GM23248 (cell line): Measurements from ENCODE around the gene NSMCE1. TPM values are rescaled to one million over a fixed set of nuclear protein-coding genes. Genes with fewer than 3 reads are reported as not detected.
"Not testable (repeated sequence)": the region's sequence is repeated elsewhere in the genome, so short reads cannot be mapped to it uniquely, and the experiment has no call there.

Experiments
- DNase-seq: peaks from one replicate; pipeline ENCODE4 v3.0.0-alpha.2; 2015
- H2AFZ ChIP-seq: fragments of 200-600 bp; sonication (generic); 2 replicates; pipeline ENCODE4 v1.6.1; 2016; ENCODE audit warnings: antibody characterized with exemption
- H3F3A ChIP-seq: fragments of 200-600 bp; sonication (generic); 2 replicates; pipeline ENCODE4 v1.6.1; 2016; ENCODE audit warnings: mild to moderate bottlenecking, antibody characterized with exemption, mixed run types; ENCODE audit not compliant: insufficient read depth
- H3K27ac ChIP-seq: fragments of 200-600 bp; sonication (generic); 2 replicates; pipeline ENCODE4 v1.5.1; 2016; ENCODE audit warnings: mild to moderate bottlenecking
- H3K27me3 ChIP-seq: fragments of 200-600 bp; sonication (generic); replicated peaks from 2 replicates; pipeline ENCODE4 v1.6.1; 2016; ENCODE audit warnings: mild to moderate bottlenecking; ENCODE audit not compliant: insufficient read depth
- H3K36me3 ChIP-seq: fragments of 200-600 bp; sonication (generic); 2 replicates; pipeline ENCODE4 v1.6.1; 2016; ENCODE audit warnings: low read depth, mild to moderate bottlenecking
- H3K4me1 ChIP-seq: fragments of 200-600 bp; sonication (generic); 2 replicates; pipeline ENCODE4 v1.6.1; 2016; ENCODE audit warnings: mild to moderate bottlenecking; ENCODE audit not compliant: insufficient read depth
- H3K4me2 ChIP-seq: fragments of 200-600 bp; sonication (generic); one replicate; pipeline ENCODE4 v1.6.1; 2016; ENCODE audit warnings: mild to moderate bottlenecking; ENCODE audit not compliant: unreplicated experiment
- H3K4me3 ChIP-seq: fragments of 200-600 bp; sonication (generic); 2 replicates; pipeline ENCODE4 v1.5.1; 2016; ENCODE audit warnings: mild to moderate bottlenecking
- H3K79me2 ChIP-seq: fragments of 200-600 bp; sonication (generic); 2 replicates; pipeline ENCODE4 v1.6.1; 2016; ENCODE audit warnings: mild to moderate bottlenecking; ENCODE audit not compliant: insufficient read depth
- H3K9ac ChIP-seq: fragments of 200-600 bp; sonication (generic); 2 replicates; pipeline ENCODE4 v1.6.1; 2016; ENCODE audit warnings: mild to moderate bottlenecking
- H3K9me2 ChIP-seq: fragments of 200-600 bp; sonication (generic); 2 replicates; pipeline ENCODE4 v1.6.1; 2016; ENCODE audit warnings: mixed run types, mild to moderate bottlenecking, moderate library complexity; ENCODE audit not compliant: insufficient read depth
- H3K9me3 ChIP-seq: fragments of 200-600 bp; sonication (generic); one replicate; pipeline ENCODE4 v1.6.1; 2017; ENCODE audit warnings: low read depth
- H4K20me1 ChIP-seq: fragments of 200-600 bp; sonication (generic); 2 replicates; pipeline ENCODE4 v1.6.0; 2016; ENCODE audit not compliant: insufficient read depth
- EZH2 ChIP-seq: fragments of 200-600 bp; sonication (generic); IDR thresholded peaks from 2 replicates; pipeline ENCODE4 v1.6.1; 2018; ENCODE audit warnings: antibody characterized with exemption, mild to moderate bottlenecking; ENCODE audit not compliant: insufficient read depth, poor library complexity, severe bottlenecking
- EZH2phosphoT487 ChIP-seq: fragments of 200-600 bp; sonication (generic); IDR thresholded peaks from 2 replicates; pipeline ENCODE4 v1.6.1; 2018; ENCODE audit warnings: antibody characterized with exemption, moderate library complexity, mild to moderate bottlenecking, low read depth; ENCODE audit not compliant: insufficient read depth
- WGBS, 2 experiments: methylation state at CpG; one replicate each; pipeline ENCODE4 v1.1.6; 2015 to 2017; ENCODE audit warnings: low lambda C conversion rate in 2 of 2, low coverage in 1 of 2; ENCODE audit errors: missing lambda C conversion rate in 2 of 2; 5-methylcytosine and 5-hydroxymethylcytosine counted together
- in situ Hi-C: fragments of 300-500 bp; cut with MboI; formaldehyde crosslinking; loops from 2 replicates; pipeline ENCODE4 v1.15.0; 2020
- polyA plus RNA-seq: library from polyadenylated mRNA; unstranded; fragments of >200 nt; fragmentation: Nextera tagmentation; extraction: Ambion mirVana; gene quantifications from 2 replicates; pipeline ENCODE4 v1.2.1, GENCODE V29; 2016
- total RNA-seq: library from RNA; depleted of rRNA; stranded (reverse); fragments of >200 nt; shearing (Covaris generic); gene quantifications from 2 replicates; pipeline ENCODE4 v1.2.3, GENCODE V29; 2014

The NSMCE1 gene
- total and polyA plus RNA-seq, 2 experiments from 2014 or later: 69.3 to 107 TPM

- TF ChIP-seq EZH2phosphoT487: no peak
- TF ChIP-seq EZH2: no peak
- WGBS, 2 experiments: 49 to 50% methylated on average over 14 of the region's 14 CpGs
- Histone ChIP-seq H3K4me2 (peak overlapping the region; percentile 79), H3K9ac (peak overlapping the region; percentile 95), H2AFZ (peak overlapping the region; percentile 84), H4K20me1 (no peaks in the 10 kb centered on the region), H3K9me3 (no peaks in the 10 kb centered on the region), H3K27ac (peak overlapping the region; percentile 92), H3K27me3 (no peaks in the 10 kb centered on the region), H3F3A (no peaks in the 10 kb centered on the region), H3K79me2 (peaks cover 17% of the 10 kb centered on the region), H3K4me3 (peak overlapping the region; percentile 79), H3K9me2 (no peaks in the 10 kb centered on the region), H3K4me1 (peaks cover 7% of the 10 kb centered on the region; the same call in 1 of the 2 replicates), H3K36me3 (no peaks in the 10 kb centered on the region)
- no peak for DNase-seq
- in situ Hi-C loops: no loop called here
Observed at GRCh38 chr16:27204312-27204915, 64.2 kb downstream of the NSMCE1 start.

DNA sequence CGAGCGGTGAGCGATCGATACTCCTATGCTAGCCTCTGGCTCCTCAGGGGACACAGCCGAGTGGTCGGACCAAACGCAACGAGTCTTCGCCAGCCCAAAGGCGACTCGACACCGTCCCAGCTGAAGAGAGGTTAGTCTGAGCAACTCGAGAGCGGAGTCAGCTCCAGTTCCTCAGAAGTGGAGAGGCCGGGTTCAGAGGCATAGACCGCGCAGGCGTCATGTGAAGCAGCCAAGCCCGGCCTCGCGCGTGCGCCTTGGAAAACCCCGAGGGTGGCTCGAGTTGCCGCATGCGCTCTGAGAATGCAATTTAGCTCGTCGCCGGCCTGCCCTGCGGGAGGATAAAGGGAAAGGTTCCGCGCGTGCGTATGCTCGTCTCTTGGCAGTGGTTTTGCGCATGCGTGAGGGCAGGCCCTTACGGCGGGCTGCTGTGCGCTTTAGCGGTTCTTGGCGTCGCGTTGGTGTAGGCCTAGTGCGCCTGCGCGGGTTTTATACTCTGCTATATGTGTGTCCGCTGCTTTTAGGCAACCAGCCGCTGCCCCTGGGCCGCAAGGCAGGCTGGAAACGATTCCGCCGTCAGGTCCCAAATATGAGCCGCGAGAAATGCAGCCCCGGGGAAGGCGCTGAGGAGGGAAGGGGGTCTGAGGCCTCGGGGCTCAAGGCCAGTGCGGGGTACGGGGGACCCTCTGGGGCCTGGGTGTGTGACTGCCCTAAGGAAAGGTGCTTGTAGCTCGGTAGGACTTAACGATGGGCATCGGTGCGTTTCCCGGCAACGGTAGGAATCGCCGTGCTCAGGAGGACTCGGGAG lies 64.9 kb downstream of the NSMCE1 start, which contains the start of gene KDM8:
Gene KDM8, plus strand, starts transcription at position 20 of the 805 bp plus-strand sequence. CDS start 6,598 bp downstream, outside the sequence.
- in situ Hi-C loops: no loop called here
- peak within 1 kb of the TSS; percentile 84 for H2AFZ ChIP-seq
- peak within 1 kb of the TSS; percentile 79 for H3K4me3 ChIP-seq
- H3K9me3 ChIP-seq: no peaks in the 10 kb centered on the region
- H3K9ac ChIP-seq: peak within 1 kb of the TSS; percentile 95
- WGBS, 2 experiments: 1% methylated on average over 63 to 67 of the region's 70 CpGs
- H4K20me1 ChIP-seq: no peaks in the 10 kb centered on the region
- peak within 1 kb of the TSS; percentile 95 for H3K4me2 ChIP-seq
- TF ChIP-seq EZH2phosphoT487: no peak
- no peak for TF ChIP-seq EZH2
- peak within 1 kb of the TSS; percentile 92 for H3K27ac ChIP-seq
- H3K4me1 ChIP-seq: peaks cover 7% of the 10 kb centered on the region; the same call in 1 of the 2 replicates
- no peaks in the 10 kb centered on the region for H3K9me2 ChIP-seq
- H3K36me3 ChIP-seq: no peaks in the 10 kb centered on the region
- peak; percentile 100 for DNase-seq
- H3F3A ChIP-seq: no peaks in the 10 kb centered on the region
- no peaks in the 10 kb centered on the region for H3K27me3 ChIP-seq
- peaks cover 17% of the 10 kb centered on the region for H3K79me2 ChIP-seq

GRCh38 chr16:27202923-27203506 lies 65.6 kb downstream of the NSMCE1 start:
- Histone ChIP-seq H3K27me3 (no peaks in the 10 kb centered on the region), H3K36me3 (no peaks in the 10 kb centered on the region), H2AFZ (peak overlapping the region; percentile 81), H3K9ac (peak overlapping the region; percentile 95), H3F3A (no peaks in the 10 kb centered on the region), H4K20me1 (no peaks in the 10 kb centered on the region), H3K9me2 (no peaks in the 10 kb centered on the region), H3K4me3 (peak overlapping the region; percentile 79), H3K9me3 (no peaks in the 10 kb centered on the region), H3K79me2 (peaks cover 17% of the 10 kb centered on the region), H3K4me1 (peaks cover 7% of the 10 kb centered on the region; the same call in 1 of the 2 replicates), H3K4me2 (peak overlapping the region; percentile 95), H3K27ac (peak overlapping the region; percentile 92)
- WGBS, 2 experiments: 21 to 22% methylated on average over 19 of the region's 19 CpGs
- DNase-seq: peak; percentile 96
- in situ Hi-C loops: no loop called here
- TF ChIP-seq EZH2phosphoT487 (no peak), EZH2 (no peak)

- H3K4me3 ChIP-seq, H2AFZ ChIP-seq, H4K20me1 ChIP-seq, H3K4me2 ChIP-seq, H3K36me3 ChIP-seq, in situ Hi-C loops, H3K9ac ChIP-seq, H3K9me3 ChIP-seq, H3K27ac ChIP-seq, H3K27me3 ChIP-seq, H3K4me1 ChIP-seq, H3K9me2 ChIP-seq, DNase-seq, H3F3A ChIP-seq: not testable (repeated sequence)
- H3K79me2 ChIP-seq: peaks cover 17% of the 10 kb centered on the region
- 52 to 75% methylated on average over 3 of the region's 3 CpGs for WGBS, 2 experiments
Observed at GRCh38 chr16:27200914-27201313, 67.7 kb downstream of the NSMCE1 start.
